H1 (cell line): ENCODE results near the gene MAP3K1. TPM values are rescaled to one million over a fixed set of nuclear protein-coding genes. Genes with fewer than 3 reads are reported as not detected.

ENCODE experiments used
- CTCF ChIA-PET: fragments of 300-600 bp; sonication (Branson Sonifier 250); formaldehyde crosslinking; loops from one replicate; lab custom pipeline; 2021; ENCODE audit not compliant: partially characterized antibody; lab: Charles Lee
- POLR2A ChIA-PET: fragments of 300-600 bp; sonication (Branson Sonifier 250); formaldehyde crosslinking; loops from one replicate; lab custom pipeline; 2021; ENCODE audit warnings: inconsistent platforms; ENCODE audit not compliant: partially characterized antibody; lab: Charles Lee
- DNase-seq, 2 experiments: peaks; one replicate each; pipeline versions ENCODE4 v3.0.0 to v3.0.0-alpha.2; 2010 to 2022; ENCODE audit warnings: low spot score in 2 of 2, low read depth in 1 of 2, mixed read lengths in 1 of 2
- FAIRE-seq: peaks from 2 replicates; lab custom pipeline; 2011; peaks lifted over from hg19 to GRCh38; lab: Jason Lieb, UNC
- H2AFZ ChIP-seq: 2 replicates; pipeline ENCODE4 v1.8.1; 2012; ENCODE audit warnings: low read length, inconsistent platforms
- H2AK5ac ChIP-seq: 2 replicates; pipeline ENCODE4 v1.6.1; 2013; ENCODE audit warnings: low read depth, low read length
- H2BK120ac ChIP-seq: replicated peaks from 2 replicates; pipeline ENCODE3; 2013; ENCODE audit warnings: low read depth, low read length, inconsistent platforms
- H2BK12ac ChIP-seq: 2 replicates; pipeline ENCODE4 v1.6.1; 2013; ENCODE audit warnings: low read depth, low read length
- H2BK15ac ChIP-seq: 2 replicates; pipeline ENCODE4 v1.6.1; 2013; ENCODE audit warnings: low read length
- H2BK20ac ChIP-seq: 2 replicates; pipeline ENCODE4 v1.6.1; 2013; ENCODE audit warnings: low read length
- H2BK5ac ChIP-seq: 2 replicates; pipeline ENCODE4 v1.6.1; 2013; ENCODE audit warnings: low read depth, low read length
- H3K14ac ChIP-seq: 2 replicates; pipeline ENCODE4 v1.6.1; 2013; ENCODE audit warnings: inconsistent platforms; ENCODE audit not compliant: insufficient read length
- H3K18ac ChIP-seq: 2 replicates; pipeline ENCODE4 v1.6.1; 2013; ENCODE audit warnings: low read length; ENCODE audit errors: extremely low read depth
- H3K23ac ChIP-seq: 2 replicates; pipeline ENCODE4 v1.6.1; 2013; ENCODE audit warnings: inconsistent platforms; ENCODE audit not compliant: insufficient read length
- H3K23me2 ChIP-seq: 2 replicates; pipeline ENCODE4 v1.6.1; 2013; ENCODE audit warnings: low read depth, low read length
- H3K27ac ChIP-seq: 2 replicates; pipeline ENCODE4 v1.6.1; 2011; ENCODE audit warnings: low read depth, low read length, inconsistent platforms
- H3K27me3 ChIP-seq, 4 experiments: replicated peaks in 1 of 4; 1 replicate in 1 of 4; 2 replicates in 3 of 4; pipeline versions ENCODE4 v1.6.1 to v1.8.1; 2011 to 2013; ENCODE audit warnings: low read length in 3 of 4, mild to moderate bottlenecking in 3 of 4, inconsistent platforms in 2 of 4, mixed read lengths in 2 of 4, moderate library complexity in 1 of 4; ENCODE audit not compliant: control insufficient read depth in 3 of 4, insufficient read depth in 3 of 4; ENCODE audit errors: extremely low read depth in 1 of 4
- H3K36me3 ChIP-seq, 4 experiments: 2 replicates each; pipeline versions ENCODE4 v1.6.1 to v1.8.1; 2011 to 2013; ENCODE audit warnings: mild to moderate bottlenecking in 4 of 4, low read length in 3 of 4, moderate library complexity in 2 of 4, control low read depth in 1 of 4, inconsistent platforms in 1 of 4; ENCODE audit not compliant: insufficient read depth in 4 of 4, control insufficient read depth in 2 of 4
- H3K4ac ChIP-seq: replicated peaks from 2 replicates; pipeline ENCODE3; 2013; ENCODE audit warnings: low read length, low read depth, mixed read lengths, inconsistent platforms; ENCODE audit not compliant: insufficient read length
- H3K4me1 ChIP-seq, 4 experiments: replicated peaks in 1 of 4; 1 replicate in 1 of 4; 2 replicates in 3 of 4; pipeline versions ENCODE4 v1.6.1 to v1.8.1; 2011 to 2013; ENCODE audit warnings: low read length in 3 of 4, inconsistent platforms in 2 of 4, mixed read lengths in 1 of 4; ENCODE audit not compliant: insufficient read depth in 4 of 4, control insufficient read depth in 3 of 4
- H3K4me2 ChIP-seq, 2 experiments: 2 replicates each; pipeline versions ENCODE4 v1.6.1 to v1.8.1; 2011 to 2013; ENCODE audit warnings: low read depth in 2 of 2, low read length in 2 of 2, control low read depth in 1 of 2, inconsistent platforms in 1 of 2, mild to moderate bottlenecking in 1 of 2; ENCODE audit not compliant: insufficient read depth in 1 of 2
- H3K4me3 ChIP-seq, 4 experiments: fragments of 200-600, 300-600 bp in 1 of 4; sonication (generic), shearing (Covaris generic), sonication (Bioruptor Twin) in 1 of 4; 2 replicates each; pipeline versions ENCODE4 v1.5.1 to v1.8.1; 2011 to 2016; ENCODE audit warnings: low read length in 4 of 4, low read depth in 3 of 4, control low read depth in 2 of 4, inconsistent platforms in 2 of 4, mild to moderate bottlenecking in 2 of 4, mixed read lengths in 1 of 4, moderate library complexity in 1 of 4; ENCODE audit not compliant: insufficient read depth in 2 of 4; ENCODE audit errors: extremely low read depth in 1 of 4
- H3K56ac ChIP-seq: replicated peaks from 2 replicates; pipeline ENCODE3; 2013; ENCODE audit warnings: low read depth, mild to moderate bottlenecking, mixed read lengths, low read length, inconsistent platforms; ENCODE audit not compliant: insufficient read length
- H3K79me1 ChIP-seq: 2 replicates; pipeline ENCODE4 v1.6.1; 2013; ENCODE audit warnings: low read depth, low read length, control low read depth
- H3K79me2 ChIP-seq, 2 experiments: 2 replicates each; pipeline versions ENCODE4 v1.6.1 to v1.8.1; 2012 to 2013; ENCODE audit warnings: low read length in 2 of 2, mild to moderate bottlenecking in 2 of 2, inconsistent platforms in 1 of 2; ENCODE audit not compliant: insufficient read depth in 2 of 2, control insufficient read depth in 1 of 2
- H3K9ac ChIP-seq, 4 experiments: replicated peaks in 1 of 4; 1 replicate in 1 of 4; 2 replicates in 3 of 4; pipeline versions ENCODE4 v1.6.1 to v1.8.1; 2011 to 2013; ENCODE audit warnings: low read depth in 3 of 4, low read length in 3 of 4, control low read depth in 2 of 4, mild to moderate bottlenecking in 2 of 4, moderate library complexity in 2 of 4, inconsistent platforms in 1 of 4; ENCODE audit errors: extremely low read depth in 1 of 4
- H3K9me3 ChIP-seq, 2 experiments: 2 replicates each; pipeline versions ENCODE4 v1.6.1 to v1.8.1; 2012 to 2013; ENCODE audit warnings: mild to moderate bottlenecking in 2 of 2, moderate library complexity in 2 of 2, control low read depth in 1 of 2, inconsistent platforms in 1 of 2, low read depth in 1 of 2, low read length in 1 of 2, mixed read lengths in 1 of 2; ENCODE audit not compliant: insufficient read depth in 2 of 2
- H4K20me1 ChIP-seq, 2 experiments: replicated peaks in 1 of 2; 2 replicates each; pipeline versions ENCODE3 to v1.8.1; 2011 to 2013; ENCODE audit warnings: inconsistent platforms in 2 of 2, low read length in 2 of 2, mild to moderate bottlenecking in 1 of 2; ENCODE audit not compliant: insufficient read depth in 2 of 2, control insufficient read depth in 1 of 2
- H4K5ac ChIP-seq: 2 replicates; pipeline ENCODE4 v1.6.1; 2013; ENCODE audit warnings: low read length, low read depth, mixed read lengths, inconsistent platforms; ENCODE audit not compliant: insufficient read length
- H4K8ac ChIP-seq: 2 replicates; pipeline ENCODE4 v1.8.0; 2013; ENCODE audit warnings: mild to moderate bottlenecking, moderate library complexity, low read length, inconsistent platforms; ENCODE audit not compliant: insufficient read depth; ENCODE audit errors: extremely low read depth
- H4K91ac ChIP-seq: replicated peaks from 2 replicates; pipeline ENCODE3; 2013; ENCODE audit warnings: low read length, mixed read lengths, inconsistent platforms; ENCODE audit not compliant: insufficient read length
- ASH2L ChIP-seq: fragments of 200-600, 300-600 bp; sonication (generic); IDR thresholded peaks from one replicate; pipeline ENCODE4 v1.7.1; 2017; ENCODE audit warnings: low read length
- BRCA1 ChIP-seq: IDR thresholded peaks from 2 replicates; pipeline ENCODE4 v1.6.1; 2012; ENCODE audit warnings: low read depth, low read length, improper control_type of control experiment
- CREB1 ChIP-seq: IDR thresholded peaks from 2 replicates; pipeline ENCODE4 v1.6.1; 2012; ENCODE audit warnings: inconsistent platforms
- WGBS, 2 experiments: shearing (Covaris generic) in 1 of 2; methylation state at CpG; one replicate each; pipeline versions ENCODE4 v1.1.6 to v1.1.7; 2013 to 2015; ENCODE audit warnings: low lambda C conversion rate in 2 of 2, mixed read lengths in 2 of 2, inconsistent platforms in 1 of 2, low coverage in 1 of 2, missing lambda C conversion rate in 1 of 2; ENCODE audit not compliant: insufficient replicate concordance in 2 of 2, insufficient coverage in 1 of 2, insufficient read length in 1 of 2; ENCODE audit errors: extremely low coverage in 1 of 2, missing lambda C conversion rate in 1 of 2; 5-methylcytosine and 5-hydroxymethylcytosine counted together
- polyA plus RNA-seq, 7 experiments: library from polyadenylated mRNA; depleted of rRNA in 3 of 7; stranded (reverse) in 5 of 7; unstranded in 2 of 7; fragments of >200 nt in 5 of 7; fragments of 200-250 nt in 2 of 7; gene quantifications; 1 replicate in 5 of 7; 2 replicates in 1 of 7; 4 replicates in 1 of 7; pipeline versions ENCODE4 v1.2.1 to v1.2.3, GENCODE V29; 2011 to 2013; ENCODE audit warnings: missing spikeins in 2 of 7, mixed read lengths in 2 of 7
- total RNA-seq: library from RNA; stranded (reverse); fragmentation: NEBNext Ultra II Directional; extraction: Animal tissue kit (Norgen Biotek cat#: 25700); gene quantifications from 2 replicates; pipeline ENCODE4 v1.2.1, GENCODE V29; 2021

MAP3K1 gene
- total and polyA plus RNA-seq, 2 of the 8 experiments (the other 6 are each of a cell fraction or from before 2014, with no cell fraction given), result 3.9 to 11.8 TPM

DNA sequence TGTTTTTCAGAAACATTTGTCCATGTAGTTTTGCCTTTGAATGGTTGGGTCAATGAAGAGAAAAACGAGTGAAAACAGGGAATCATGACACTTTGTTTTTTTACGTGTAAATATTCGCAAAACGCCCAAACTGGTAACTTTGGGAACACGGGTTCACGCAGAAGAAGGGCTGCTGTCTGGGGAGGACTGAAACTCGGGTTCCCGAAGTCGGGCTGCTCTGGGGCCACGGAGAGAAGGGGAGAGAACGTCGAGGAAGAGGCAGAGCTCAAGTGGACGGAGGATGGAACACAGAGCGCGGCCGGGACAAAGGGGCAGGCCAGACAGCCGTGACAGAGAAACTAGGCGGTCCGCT, 93.6 kb downstream of the MAP3K1 start:
- H3K18ac ChIP-seq, result peak overlapping the region; percentile 79
- H4K91ac ChIP-seq, result no peak overlapping the region
- H2BK15ac ChIP-seq, result peak overlapping the region; percentile 67; the same call in 1 of the 2 replicates
- H3K9me3 ChIP-seq, result peaks cover 0 to 3% of the 10 kb centered on the region in 2 experiments; a peak in 1 of 4 replicates
- H3K14ac ChIP-seq, result no peak overlapping the region
- no peaks in the 10 kb centered on the region for H3K79me1 ChIP-seq
- no peaks in the 10 kb centered on the region; a peak in 1 of 4 replicates for H3K79me2 ChIP-seq
- no peak overlapping the region; the same call in 1 of the 2 replicates for H2BK12ac ChIP-seq
- H3K4ac ChIP-seq, result no peak overlapping the region
- TF ChIP-seq ASH2L, result peak; percentile 37
- 0 out of 2 replicates have a peak, but pooled peaks have one; percentile 2 for TF ChIP-seq CREB1
- no peak for TF ChIP-seq BRCA1
- no peak for FAIRE-seq
- H3K27me3 ChIP-seq, result no peaks in the 10 kb centered on the region
- H3K9ac ChIP-seq, result peak overlapping the region; percentile 72 to 95 (median 90)
- ChIA-PET POLR2A (interaction anchor here (0.8 to 3.1 kb wide), 14 partner anchors 9 to 267 kb away, joined by 3 to 30 read pairs (median 6); partner anchors contain the start of gene GPBP1), CTCF (interaction anchor here (0.7 to 3.2 kb wide), 5 partner anchors 7 to 323 kb away, joined by 3 to 14 read pairs (median 4); no protein-coding TSS in a partner anchor)
- H3K23ac ChIP-seq, result no peak overlapping the region
- H2BK20ac ChIP-seq, result no peak overlapping the region
- peak overlapping the region; percentile 63 to 83 (median 64) for H3K4me3 ChIP-seq
- H3K27ac ChIP-seq, result peak overlapping the region; percentile 90
- H3K4me1 ChIP-seq, result peaks cover 0 to 11% (median 5%) of the 10 kb centered on the region in 4 experiments; a peak in 5 of 7 replicates
- H2AK5ac ChIP-seq, result no peak overlapping the region
- no peaks in the 10 kb centered on the region for H3K36me3 ChIP-seq
- peak overlapping the region; percentile 88 for H4K5ac ChIP-seq
- 2% methylated on average over 19 of the region's 19 CpGs; no CpG with 5 or more reads in 1 of the 2 experiments for WGBS, 2 experiments
- peak overlapping the region; percentile 62 for H3K56ac ChIP-seq
- H3K23me2 ChIP-seq, result peaks cover 12% of the 10 kb centered on the region
- H4K8ac ChIP-seq, result peak overlapping the region; percentile 97; the same call in 1 of the 2 replicates
- peak overlapping the region; percentile 93 for H2AFZ ChIP-seq
- DNase-seq, result peak in 1 of 2 experiments; percentile 7
- H4K20me1 ChIP-seq, result no peaks in the 10 kb centered on the region
- H3K4me2 ChIP-seq, result peak overlapping the region; percentile 82 to 95
- H2BK5ac ChIP-seq, result peak overlapping the region; percentile 96
- no peak overlapping the region for H2BK120ac ChIP-seq
